22Rv1 (cell line): ENCODE data around the gene CRYBB3.
A peak's percentile ranks its signal among the peaks of the same experiment; 100 is the strongest.

Experiments
- ZFX ChIP-seq: fragments of 450-650 bp; IDR thresholded peaks from 2 replicates; pipeline ENCODE4 v1.6.1; 2017; ENCODE audit warnings: antibody characterized with exemption, borderline replicate concordance
- TF ChIP-seq, protein P1 (sequence below): fragments of 450-650 bp; IDR thresholded peaks from 2 replicates; pipeline ENCODE4 v1.5.1; 2017; ENCODE audit warnings: mild to moderate bottlenecking

- TF ChIP-seq, protein P1, sequence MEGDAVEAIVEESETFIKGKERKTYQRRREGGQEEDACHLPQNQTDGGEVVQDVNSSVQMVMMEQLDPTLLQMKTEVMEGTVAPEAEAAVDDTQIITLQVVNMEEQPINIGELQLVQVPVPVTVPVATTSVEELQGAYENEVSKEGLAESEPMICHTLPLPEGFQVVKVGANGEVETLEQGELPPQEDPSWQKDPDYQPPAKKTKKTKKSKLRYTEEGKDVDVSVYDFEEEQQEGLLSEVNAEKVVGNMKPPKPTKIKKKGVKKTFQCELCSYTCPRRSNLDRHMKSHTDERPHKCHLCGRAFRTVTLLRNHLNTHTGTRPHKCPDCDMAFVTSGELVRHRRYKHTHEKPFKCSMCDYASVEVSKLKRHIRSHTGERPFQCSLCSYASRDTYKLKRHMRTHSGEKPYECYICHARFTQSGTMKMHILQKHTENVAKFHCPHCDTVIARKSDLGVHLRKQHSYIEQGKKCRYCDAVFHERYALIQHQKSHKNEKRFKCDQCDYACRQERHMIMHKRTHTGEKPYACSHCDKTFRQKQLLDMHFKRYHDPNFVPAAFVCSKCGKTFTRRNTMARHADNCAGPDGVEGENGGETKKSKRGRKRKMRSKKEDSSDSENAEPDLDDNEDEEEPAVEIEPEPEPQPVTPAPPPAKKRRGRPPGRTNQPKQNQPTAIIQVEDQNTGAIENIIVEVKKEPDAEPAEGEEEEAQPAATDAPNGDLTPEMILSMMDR: peak; percentile 92
- TF ChIP-seq ZFX: no peak
Measured at GRCh38 chr22:25235547-25236290, 36.1 kb downstream of the CRYBB3 start.
